NCI-H510A (cell line): ENCODE results near the gene SSU72.

Experiments used
- DNase-seq: peaks from one replicate; lab custom pipeline; 2025; lab: John Stamatoyannopoulos, UW

SSU72 gene

GRCh38 chr1:1574721-1575537, at the start of gene SSU72:
TSS of gene SSU72 (minus strand) at chr1:1574863. CDS start at chr1:1574557, 306 bp downstream.
- DNase-seq = peak; percentile 99

- DNase-seq = no peak
Measured at GRCh38 chr1:1623631-1624442, 49.2 kb upstream of the SSU72 start.

GRCh38 chr1:1623181-1623630, 48.5 kb upstream of the SSU72 start:
- no peak for DNase-seq

- DNase-seq = no peak
Measured at GRCh38 chr1:1622788-1623094, 48.1 kb upstream of the SSU72 start.

- DNase-seq = no peak
Measured at GRCh38 chr1:1622010-1622787, 47.5 kb upstream of the SSU72 start.

GRCh38 chr1:1621173-1622009, 46.7 kb upstream of the SSU72 start:
- no peak for DNase-seq

GRCh38 chr1:1620433-1621139, 45.9 kb upstream of the SSU72 start:
- DNase-seq = no peak

- DNase-seq = no peak
Measured at GRCh38 chr1:1619917-1620361, 45.3 kb upstream of the SSU72 start.

GRCh38 chr1:1618396-1619068, 43.9 kb upstream of the SSU72 start:
- DNase-seq = no peak

GRCh38 chr1:1617925-1618324, 43.3 kb upstream of the SSU72 start:
- no peak for DNase-seq

GRCh38 chr1:1617516-1617915, 42.9 kb upstream of the SSU72 start:
- DNase-seq = no peak

GRCh38 chr1:1616838-1617237, 42.2 kb upstream of the SSU72 start:
- DNase-seq = no peak

- peak; percentile 60 for DNase-seq
Measured at GRCh38 chr1:1616045-1616790, 41.6 kb upstream of the SSU72 start.

GRCh38 chr1:1615256-1616044, 40.8 kb upstream of the SSU72 start, which contains the start of gene MIB2:
TSS of gene MIB2 (plus strand) at chr1:1615500. CDS start at chr1:1623453, 7,953 bp downstream.
- peak; percentile 100 for DNase-seq

GRCh38 chr1:1614954-1615255, 40.2 kb upstream of the SSU72 start:
- DNase-seq = no peak

- no peak for DNase-seq
Measured at GRCh38 chr1:1614204-1614953, 39.7 kb upstream of the SSU72 start.

GRCh38 chr1:1613509-1614082, 38.9 kb upstream of the SSU72 start:
- no peak for DNase-seq

- DNase-seq = peak; percentile 73
Measured at GRCh38 chr1:1612104-1612400, 37.4 kb upstream of the SSU72 start.
